HepG2 (cell line): Measurements from ENCODE around the gene SEMA4A. TPM values are rescaled to one million over a fixed set of nuclear protein-coding genes. Genes with fewer than 3 reads are reported as not detected.
A peak's percentile ranks its signal among the peaks of the same experiment; 100 is the strongest.

ENCODE experiments used
- CHD2 ChIP-seq: IDR thresholded peaks from 2 replicates; pipeline ENCODE4 v1.6.1; 2011; ENCODE audit warnings: low read depth, low read length, improper control_type of control experiment
- FOXJ3 ChIP-seq: sonication (generic); formaldehyde crosslinking; IDR thresholded peaks from 2 replicates; pipeline ENCODE4 v1.4.0; 2020; ENCODE audit warnings: missing genetic modification reagents, mild to moderate bottlenecking, borderline replicate concordance
- KLF15 ChIP-seq: sonication (generic); formaldehyde crosslinking; IDR thresholded peaks from 2 replicates; pipeline ENCODE4 v1.8.1; 2023; ENCODE audit warnings: borderline replicate concordance, mild to moderate bottlenecking, inconsistent platforms, missing genetic modification reagents, mixed read lengths
- NR2F6 ChIP-seq, 2 experiments: IDR thresholded peaks; 2 replicates each; pipeline ENCODE4 v1.6.1; 2016; ENCODE audit warnings: antibody characterized with exemption in 1 of 2, mild to moderate bottlenecking in 1 of 2
- REL ChIP-seq: sonication (generic); formaldehyde crosslinking; conservative IDR thresholded peaks from 2 replicates; pipeline ENCODE4 v1.8.0; 2022; ENCODE audit warnings: mild to moderate bottlenecking, missing genetic modification reagents, moderate library complexity
- SMAD1 ChIP-seq: sonication (generic); formaldehyde crosslinking; IDR thresholded peaks from 2 replicates; pipeline ENCODE4 v1.4.0; 2020; ENCODE audit warnings: missing genetic modification reagents, low read depth, mild to moderate bottlenecking, borderline replicate concordance
- TBP ChIP-seq: sonication (generic); formaldehyde crosslinking; IDR thresholded peaks from 2 replicates; pipeline ENCODE4 v1.5.0; 2020; ENCODE audit warnings: missing genetic modification reagents
- TEAD3 ChIP-seq: optimal IDR thresholded peaks from 2 replicates; pipeline ENCODE3; 2016; ENCODE audit warnings: borderline replicate concordance
- ZNF224 ChIP-seq: sonication (generic); formaldehyde crosslinking; IDR thresholded peaks from 2 replicates; pipeline ENCODE4 v1.5.0; 2020; ENCODE audit warnings: mild to moderate bottlenecking, missing genetic modification reagents
- ZNF329 ChIP-seq: sonication (generic); formaldehyde crosslinking; IDR thresholded peaks from 2 replicates; pipeline ENCODE4 v1.9.0; 2021; ENCODE audit warnings: low read depth, mild to moderate bottlenecking, missing genetic modification reagents
- ZNF558 ChIP-seq: sonication (generic); formaldehyde crosslinking; IDR thresholded peaks from 2 replicates; pipeline ENCODE4 v1.9.0; 2022; ENCODE audit warnings: mild to moderate bottlenecking, missing genetic modification reagents, borderline replicate concordance
- ZNF781 ChIP-seq: sonication (generic); formaldehyde crosslinking; IDR thresholded peaks from 2 replicates; pipeline ENCODE4 v1.5.1; 2020; ENCODE audit warnings: borderline replicate concordance, mild to moderate bottlenecking, missing genetic modification reagents; ENCODE audit errors: not compliant biosample characterization
- ZNF841 ChIP-seq: sonication (generic); formaldehyde crosslinking; IDR thresholded peaks from 2 replicates; pipeline ENCODE4 v1.8.1; 2023; ENCODE audit warnings: missing genetic modification reagents, borderline replicate concordance
- ZSCAN25 ChIP-seq: sonication (generic); formaldehyde crosslinking; IDR thresholded peaks from 2 replicates; pipeline ENCODE4 v1.8.0; 2022; ENCODE audit warnings: mild to moderate bottlenecking, missing genetic modification reagents
- ZSCAN9 ChIP-seq: IDR thresholded peaks from 2 replicates; pipeline ENCODE4 v1.6.1; 2016; ENCODE audit warnings: borderline replicate concordance
- polyA plus RNA-seq, 8 experiments: library from polyadenylated mRNA; depleted of rRNA in 3 of 8; stranded (reverse) in 7 of 8; unstranded in 1 of 8; fragments of >200 nt; fragmentation: Illumina TruSeq in 4 of 8; extraction: Trizol in 4 of 8; gene quantifications; 2 replicates each; pipeline versions ENCODE4 v1.2.1 to v1.2.3, GENCODE V29; 2011 to 2016; ENCODE audit warnings: low read depth in 4 of 8, missing spikeins in 1 of 8, mixed read lengths in 1 of 8; ENCODE audit not compliant: insufficient read depth in 1 of 8
- total RNA-seq, 5 experiments: library from RNA; depleted of rRNA; stranded (reverse); fragments of >200 nt; fragmentation: Illumina TruSeq; extraction: Trizol; gene quantifications; 2 replicates each; pipeline ENCODE4 v1.2.3, GENCODE V29; 2016; ENCODE audit warnings: low read depth in 1 of 5
- TF ChIP-seq, protein P1 (sequence below): sonication (generic); formaldehyde crosslinking; IDR thresholded peaks from 2 replicates; pipeline ENCODE4 v1.4.0; 2020; ENCODE audit warnings: missing genetic modification reagents, mild to moderate bottlenecking, borderline replicate concordance
- TF ChIP-seq, protein P2 (sequence below): sonication (generic); formaldehyde crosslinking; IDR thresholded peaks from 2 replicates; pipeline ENCODE4 v1.5.0; 2020; ENCODE audit warnings: missing genetic modification reagents
- TF ChIP-seq, protein P3 (sequence below): sonication (generic); formaldehyde crosslinking; IDR thresholded peaks from 2 replicates; pipeline ENCODE4 v1.8.1; 2023; ENCODE audit warnings: mild to moderate bottlenecking, inconsistent platforms, moderate library complexity, missing genetic modification reagents, borderline replicate concordance
- TF ChIP-seq, protein P4 (sequence below): sonication (generic); formaldehyde crosslinking; IDR thresholded peaks from 2 replicates; pipeline ENCODE4 v1.5.0; 2020; ENCODE audit warnings: mild to moderate bottlenecking, missing genetic modification reagents
- TF ChIP-seq, protein P5 (sequence below): sonication (generic); formaldehyde crosslinking; IDR thresholded peaks from 2 replicates; pipeline ENCODE4 v1.4.0; 2020; ENCODE audit warnings: missing genetic modification reagents

The SEMA4A gene
- total and polyA plus RNA-seq, 2 of the 13 experiments (the other 11 are each of a cell fraction or from before 2014, with no cell fraction given), result 0.09 to 0.20 TPM

DNA sequence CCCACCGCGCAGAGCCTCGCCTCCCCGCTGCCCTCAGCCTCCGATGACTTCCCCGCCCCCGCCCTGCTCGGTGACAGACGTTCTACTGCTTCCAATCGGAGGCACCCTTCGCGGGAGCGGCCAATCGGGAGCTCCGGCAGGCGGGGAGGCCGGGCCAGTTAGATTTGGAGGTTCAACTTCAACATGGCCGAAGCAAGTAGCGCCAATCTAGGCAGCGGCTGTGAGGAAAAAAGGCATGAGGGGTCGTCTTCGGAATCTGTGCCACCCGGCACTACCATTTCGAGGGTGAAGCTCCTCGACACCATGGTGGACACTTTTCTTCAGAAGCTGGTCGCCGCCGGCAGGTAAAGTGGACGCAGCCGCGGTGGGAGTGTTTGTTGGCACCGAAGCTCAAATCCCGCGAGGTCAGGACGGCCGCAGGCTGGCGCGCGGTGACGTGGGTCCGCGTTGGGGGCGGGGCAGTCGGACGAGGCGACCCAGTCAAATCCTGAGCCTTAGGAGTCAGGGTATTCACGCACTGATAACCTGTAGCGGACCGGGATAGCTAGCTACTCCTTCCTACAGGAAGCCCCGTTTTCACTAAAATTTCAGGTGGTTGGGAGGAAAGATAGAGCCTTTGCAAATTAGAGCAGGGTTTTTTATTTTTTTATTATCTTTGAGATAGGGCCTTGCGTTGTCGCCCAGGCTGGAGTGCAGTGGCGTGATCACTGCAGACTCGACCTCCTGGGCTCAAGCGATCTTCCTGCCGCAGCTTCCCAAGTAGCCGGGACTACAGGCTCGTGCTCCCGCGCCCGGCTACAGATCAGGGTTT lies 59.7 kb downstream of the SEMA4A start, which contains the start of gene PMF1 (continued):
- TF ChIP-seq, protein P1, sequence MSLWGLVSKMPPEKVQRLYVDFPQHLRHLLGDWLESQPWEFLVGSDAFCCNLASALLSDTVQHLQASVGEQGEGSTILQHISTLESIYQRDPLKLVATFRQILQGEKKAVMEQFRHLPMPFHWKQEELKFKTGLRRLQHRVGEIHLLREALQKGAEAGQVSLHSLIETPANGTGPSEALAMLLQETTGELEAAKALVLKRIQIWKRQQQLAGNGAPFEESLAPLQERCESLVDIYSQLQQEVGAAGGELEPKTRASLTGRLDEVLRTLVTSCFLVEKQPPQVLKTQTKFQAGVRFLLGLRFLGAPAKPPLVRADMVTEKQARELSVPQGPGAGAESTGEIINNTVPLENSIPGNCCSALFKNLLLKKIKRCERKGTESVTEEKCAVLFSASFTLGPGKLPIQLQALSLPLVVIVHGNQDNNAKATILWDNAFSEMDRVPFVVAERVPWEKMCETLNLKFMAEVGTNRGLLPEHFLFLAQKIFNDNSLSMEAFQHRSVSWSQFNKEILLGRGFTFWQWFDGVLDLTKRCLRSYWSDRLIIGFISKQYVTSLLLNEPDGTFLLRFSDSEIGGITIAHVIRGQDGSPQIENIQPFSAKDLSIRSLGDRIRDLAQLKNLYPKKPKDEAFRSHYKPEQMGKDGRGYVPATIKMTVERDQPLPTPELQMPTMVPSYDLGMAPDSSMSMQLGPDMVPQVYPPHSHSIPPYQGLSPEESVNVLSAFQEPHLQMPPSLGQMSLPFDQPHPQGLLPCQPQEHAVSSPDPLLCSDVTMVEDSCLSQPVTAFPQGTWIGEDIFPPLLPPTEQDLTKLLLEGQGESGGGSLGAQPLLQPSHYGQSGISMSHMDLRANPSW, result peak; percentile 80; the same call in 1 of the 2 replicates
- TF ChIP-seq, protein P2, sequence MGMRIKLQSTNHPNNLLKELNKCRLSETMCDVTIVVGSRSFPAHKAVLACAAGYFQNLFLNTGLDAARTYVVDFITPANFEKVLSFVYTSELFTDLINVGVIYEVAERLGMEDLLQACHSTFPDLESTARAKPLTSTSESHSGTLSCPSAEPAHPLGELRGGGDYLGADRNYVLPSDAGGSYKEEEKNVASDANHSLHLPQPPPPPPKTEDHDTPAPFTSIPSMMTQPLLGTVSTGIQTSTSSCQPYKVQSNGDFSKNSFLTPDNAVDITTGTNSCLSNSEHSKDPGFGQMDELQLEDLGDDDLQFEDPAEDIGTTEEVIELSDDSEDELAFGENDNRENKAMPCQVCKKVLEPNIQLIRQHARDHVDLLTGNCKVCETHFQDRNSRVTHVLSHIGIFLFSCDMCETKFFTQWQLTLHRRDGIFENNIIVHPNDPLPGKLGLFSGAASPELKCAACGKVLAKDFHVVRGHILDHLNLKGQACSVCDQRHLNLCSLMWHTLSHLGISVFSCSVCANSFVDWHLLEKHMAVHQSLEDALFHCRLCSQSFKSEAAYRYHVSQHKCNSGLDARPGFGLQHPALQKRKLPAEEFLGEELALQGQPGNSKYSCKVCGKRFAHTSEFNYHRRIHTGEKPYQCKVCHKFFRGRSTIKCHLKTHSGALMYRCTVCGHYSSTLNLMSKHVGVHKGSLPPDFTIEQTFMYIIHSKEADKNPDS (CRISPR knock-in tag), result no peak
- TF ChIP-seq, protein P3, sequence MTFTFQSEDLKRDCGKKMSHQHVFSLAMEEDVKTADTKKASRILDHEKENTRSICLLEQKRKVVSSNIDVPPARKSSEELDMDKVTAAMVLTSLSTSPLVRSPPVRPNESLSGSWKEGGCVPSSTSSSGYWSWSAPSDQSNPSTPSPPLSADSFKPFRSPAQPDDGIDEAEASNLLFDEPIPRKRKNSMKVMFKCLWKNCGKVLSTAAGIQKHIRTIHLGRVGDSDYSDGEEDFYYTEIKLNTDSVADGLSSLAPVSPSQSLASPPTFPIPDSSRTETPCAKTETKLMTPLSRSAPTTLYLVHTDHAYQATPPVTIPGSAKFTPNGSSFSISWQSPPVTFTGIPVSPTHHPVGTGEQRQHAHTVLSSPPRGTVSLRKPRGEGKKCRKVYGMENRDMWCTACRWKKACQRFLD (CRISPR knock-in tag), result peak; percentile 90; the same call in 1 of the 2 replicates
- peak; percentile 45; the same call in 1 of the 2 replicates for TF ChIP-seq ZSCAN9 (CRISPR knock-in tag)
- no peak for TF ChIP-seq TBP
- TF ChIP-seq ZNF841, result no peak
- peak; percentile 58; the same call in 1 of the 2 replicates for TF ChIP-seq ZNF558 (CRISPR knock-in tag)
- TF ChIP-seq, protein P4, sequence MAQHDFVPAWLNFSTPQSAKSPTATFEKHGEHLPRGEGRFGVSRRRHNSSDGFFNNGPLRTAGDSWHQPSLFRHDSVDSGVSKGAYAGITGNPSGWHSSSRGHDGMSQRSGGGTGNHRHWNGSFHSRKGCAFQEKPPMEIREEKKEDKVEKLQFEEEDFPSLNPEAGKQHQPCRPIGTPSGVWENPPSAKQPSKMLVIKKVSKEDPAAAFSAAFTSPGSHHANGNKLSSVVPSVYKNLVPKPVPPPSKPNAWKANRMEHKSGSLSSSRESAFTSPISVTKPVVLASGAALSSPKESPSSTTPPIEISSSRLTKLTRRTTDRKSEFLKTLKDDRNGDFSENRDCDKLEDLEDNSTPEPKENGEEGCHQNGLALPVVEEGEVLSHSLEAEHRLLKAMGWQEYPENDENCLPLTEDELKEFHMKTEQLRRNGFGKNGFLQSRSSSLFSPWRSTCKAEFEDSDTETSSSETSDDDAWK (CRISPR knock-in tag), result no peak
- 0 out of 2 replicates have a peak, but pooled peaks have one; percentile 18 for TF ChIP-seq ZSCAN25 (CRISPR knock-in tag)
- TF ChIP-seq CHD2, result peak; percentile 94
- TF ChIP-seq ZNF224 (CRISPR knock-in tag), result peak; percentile 77; the same call in 1 of the 2 replicates
- peak; percentile 73 for TF ChIP-seq ZNF781 (CRISPR knock-in tag)
- TF ChIP-seq, protein P5, sequence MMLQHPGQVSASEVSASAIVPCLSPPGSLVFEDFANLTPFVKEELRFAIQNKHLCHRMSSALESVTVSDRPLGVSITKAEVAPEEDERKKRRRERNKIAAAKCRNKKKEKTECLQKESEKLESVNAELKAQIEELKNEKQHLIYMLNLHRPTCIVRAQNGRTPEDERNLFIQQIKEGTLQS (CRISPR knock-in tag), result peak; percentile 30; the same call in 1 of the 2 replicates
- peak; percentile 46; the same call in 1 of the 2 replicates for TF ChIP-seq KLF15 (CRISPR knock-in tag)
- TF ChIP-seq TEAD3 (CRISPR knock-in tag), result peak; percentile 14
- TF ChIP-seq ZNF329 (CRISPR knock-in tag), result no peak
- peak; percentile 93; the same call in 1 of the 2 replicates for TF ChIP-seq SMAD1 (CRISPR knock-in tag)
- TF ChIP-seq REL, result 0 out of 2 replicates have a peak, but pooled peaks have one; percentile 32
- 0 out of 2 replicates have a peak, but pooled peaks have one; percentile 46 for TF ChIP-seq FOXJ3
- TF ChIP-seq NR2F6 (IDR thresholded peaks at IDR 0.05), result 0 out of 2 replicates have a peak, but pooled peaks have one; percentile 32
- TF ChIP-seq NR2F6 (CRISPR knock-in tag; IDR thresholded peaks at IDR 0.05), result peak; percentile 28; the same call in 1 of the 2 replicates
